Activated naive CD4-positive, alpha-beta T cell treated with anti-CD3 and anti-CD28 coated beads, Interleukin-2, amount 50 U/mL, for 16 hours (primary cell): ENCODE results near the gene SYNGR3.
"Not testable (repeated sequence)": the region's sequence is repeated elsewhere in the genome, so short reads cannot be mapped to it uniquely, and the experiment has no call there.

Experiments
- DNase-seq: peaks from one replicate; pipeline ENCODE4 v3.0.0-alpha.2; 2020

SYNGR3 gene

GRCh38 chr16:1959269-1960039 is 30.3 kb upstream of the SYNGR3 start, which contains the start of gene NDUFB10:
Gene NDUFB10 (plus strand): TSS chr16:1959538. CDS start chr16:1959625, 87 bp downstream.
- DNase-seq = peak; percentile 93

- peak; percentile 59 for DNase-seq
Measured at GRCh38 chr16:1960665-1961630, 28.8 kb upstream of the SYNGR3 start.

GRCh38 chr16:1961651-1962067 is 28.1 kb upstream of the SYNGR3 start:
- peak; percentile 28 for DNase-seq

- DNase-seq = not testable (repeated sequence)
Measured at GRCh38 chr16:1962161-1963153, 27.3 kb upstream of the SYNGR3 start.

- peak; percentile 48 for DNase-seq
Measured at GRCh38 chr16:1963806-1964505, 25.8 kb upstream of the SYNGR3 start.

- DNase-seq = peak; percentile 100
Measured at GRCh38 chr16:1964506-1965395, 25.0 kb upstream of the SYNGR3 start, which contains the start of gene RPS2. Gene RPS2 (minus strand): TSS chr16:1964826. CDS start chr16:1964625, 201 bp downstream.

- no peak for DNase-seq
Measured at GRCh38 chr16:1965396-1966001, 24.3 kb upstream of the SYNGR3 start.

- no peak for DNase-seq
Measured at GRCh38 chr16:1966460-1966859, 23.3 kb upstream of the SYNGR3 start, which contains the start of gene RNF151. Gene RNF151 (plus strand): TSS chr16:1966856. CDS start chr16:1966882, 26 bp downstream.

- DNase-seq = no peak
Measured at GRCh38 chr16:1968146-1968953, 21.4 kb upstream of the SYNGR3 start.

GRCh38 chr16:1971796-1972489 is 17.8 kb upstream of the SYNGR3 start, which contains the start of gene TBL3:
Gene TBL3 (plus strand): TSS chr16:1972053. CDS start chr16:1972165, 112 bp downstream.
- peak; percentile 95 for DNase-seq

- DNase-seq = peak; percentile 34
Measured at GRCh38 chr16:1972490-1972877, 17.3 kb upstream of the SYNGR3 start.

- DNase-seq = no peak
Measured at GRCh38 chr16:1973461-1974156, 16.2 kb upstream of the SYNGR3 start.

GRCh38 chr16:1974157-1975070 is 15.4 kb upstream of the SYNGR3 start:
- no peak for DNase-seq

GRCh38 chr16:1975432-1976215 is 14.1 kb upstream of the SYNGR3 start:
- no peak for DNase-seq

GRCh38 chr16:1976216-1976520 is 13.6 kb upstream of the SYNGR3 start:
- DNase-seq = no peak
